H9 (cell line): Measurements from ENCODE around the gene COMMD10. TPM values are rescaled to one million over a fixed set of nuclear protein-coding genes. Genes with fewer than 3 reads are reported as not detected.

Experiments
- DNase-seq: peaks from one replicate; pipeline ENCODE4 v3.0.0-alpha.2; 2017
- H2AFZ ChIP-seq: one replicate; pipeline ENCODE4 v1.6.1; 2013; ENCODE audit warnings: mild to moderate bottlenecking, low read length, control low read depth, moderate library complexity
- H2AK5ac ChIP-seq: 2 replicates; pipeline ENCODE4 v1.6.1; 2013; ENCODE audit warnings: low read length, control low read depth, mixed read lengths; ENCODE audit not compliant: insufficient read length
- H2BK120ac ChIP-seq: one replicate; pipeline ENCODE4 v1.6.1; 2013; ENCODE audit warnings: low read depth, mild to moderate bottlenecking, low read length, control low read depth, inconsistent platforms; ENCODE audit not compliant: poor library complexity, severe bottlenecking
- H2BK12ac ChIP-seq: 2 replicates; pipeline ENCODE4 v1.6.1; 2013; ENCODE audit warnings: low read length, control low read depth, mixed read lengths, low read depth; ENCODE audit not compliant: insufficient read length
- H2BK15ac ChIP-seq: 2 replicates; pipeline ENCODE4 v1.6.1; 2013; ENCODE audit warnings: low read depth, low read length, control low read depth
- H2BK20ac ChIP-seq: one replicate; pipeline ENCODE4 v1.6.1; 2013; ENCODE audit warnings: low read depth, mild to moderate bottlenecking, low read length, control low read depth, inconsistent platforms; ENCODE audit not compliant: poor library complexity, severe bottlenecking
- H2BK5ac ChIP-seq: 2 replicates; pipeline ENCODE4 v1.6.1; 2013; ENCODE audit warnings: low read length, control low read depth, mixed read lengths; ENCODE audit not compliant: insufficient read length
- H3K14ac ChIP-seq: 2 replicates; pipeline ENCODE4 v1.6.1; 2013; ENCODE audit warnings: low read length, control low read depth; ENCODE audit not compliant: insufficient read depth
- H3K18ac ChIP-seq: 2 replicates; pipeline ENCODE4 v1.6.1; 2013; ENCODE audit warnings: low read depth, mild to moderate bottlenecking, mixed read lengths, low read length, control low read depth; ENCODE audit not compliant: insufficient read length
- H3K23ac ChIP-seq: 2 replicates; pipeline ENCODE4 v1.6.1; 2013; ENCODE audit warnings: low read length, control low read depth, mixed read lengths, low read depth; ENCODE audit not compliant: insufficient read length
- H3K23me2 ChIP-seq: 2 replicates; pipeline ENCODE4 v1.6.1; 2013; ENCODE audit warnings: low read depth, mild to moderate bottlenecking, mixed read lengths, low read length, control low read depth; ENCODE audit not compliant: insufficient read length, poor library complexity, severe bottlenecking
- H3K27ac ChIP-seq: 2 replicates; pipeline ENCODE4 v1.5.1; 2013; ENCODE audit warnings: low read length, control low read depth, mixed read lengths, low read depth; ENCODE audit not compliant: insufficient read length
- H3K27me3 ChIP-seq: 2 replicates; pipeline ENCODE4 v1.6.1; 2013; ENCODE audit warnings: low read length, control low read depth, inconsistent platforms; ENCODE audit not compliant: insufficient read depth
- H3K4ac ChIP-seq: 2 replicates; pipeline ENCODE4 v1.6.1; 2013; ENCODE audit warnings: low read depth, mild to moderate bottlenecking, control low read depth, inconsistent platforms, low read length, moderate library complexity
- H3K4me1 ChIP-seq: 2 replicates; pipeline ENCODE4 v1.6.1; 2013; ENCODE audit warnings: low read length, control low read depth, inconsistent platforms; ENCODE audit not compliant: insufficient read depth
- H3K4me2 ChIP-seq: 2 replicates; pipeline ENCODE4 v1.6.1; 2013; ENCODE audit warnings: low read length, control low read depth, mixed read lengths; ENCODE audit not compliant: insufficient read length, insufficient read depth
- H3K56ac ChIP-seq: 2 replicates; pipeline ENCODE4 v1.6.1; 2013; ENCODE audit warnings: low read depth, mild to moderate bottlenecking, mixed read lengths, low read length, control low read depth; ENCODE audit not compliant: insufficient read length
- H3K79me1 ChIP-seq: 2 replicates; pipeline ENCODE4 v1.6.1; 2013; ENCODE audit warnings: low read depth, mild to moderate bottlenecking, moderate library complexity, low read length, control low read depth, inconsistent platforms; ENCODE audit not compliant: insufficient read depth, poor library complexity, severe bottlenecking
- H3K79me2 ChIP-seq: 2 replicates; pipeline ENCODE4 v1.6.1; 2013; ENCODE audit warnings: low read length, control low read depth, inconsistent platforms; ENCODE audit not compliant: insufficient read depth
- H3K9ac ChIP-seq: 2 replicates; pipeline ENCODE4 v1.6.1; 2013; ENCODE audit warnings: low read length, control low read depth, mixed read lengths; ENCODE audit not compliant: insufficient read length; ENCODE audit errors: extremely low read depth
- H3K9me3 ChIP-seq: one replicate; pipeline ENCODE4 v1.6.1; 2013; ENCODE audit warnings: low read depth, low read length, inconsistent platforms; ENCODE audit not compliant: control insufficient read depth
- H3T11ph ChIP-seq: one replicate; pipeline ENCODE4 v1.6.1; 2013; ENCODE audit warnings: mild to moderate bottlenecking, low read length, control low read depth, inconsistent platforms
- H4K20me1 ChIP-seq: one replicate; pipeline ENCODE4 v1.6.1; 2013; ENCODE audit not compliant: control insufficient read depth, insufficient read length, insufficient read depth
- H4K5ac ChIP-seq: 2 replicates; pipeline ENCODE4 v1.6.1; 2013; ENCODE audit warnings: low read depth, mild to moderate bottlenecking, mixed read lengths, low read length, control low read depth; ENCODE audit not compliant: insufficient read length
- H4K8ac ChIP-seq: replicated peaks from 2 replicates; pipeline ENCODE4 v1.6.1; 2013; ENCODE audit warnings: low read length, control low read depth, mixed read lengths, low read depth; ENCODE audit not compliant: insufficient read length
- H4K91ac ChIP-seq: 2 replicates; pipeline ENCODE4 v1.6.1; 2013; ENCODE audit warnings: low read depth, mild to moderate bottlenecking, moderate library complexity, mixed read lengths, low read length, control low read depth; ENCODE audit not compliant: insufficient read length
- H3K27ac Mint-ChIP-seq, 3 experiments: 2 replicates in 2 of 3; 3 replicates in 1 of 3; pipeline ENCODE4 v1.8.0; 2020 to 2021; ENCODE audit warnings: mixed read lengths in 3 of 3, mild to moderate bottlenecking in 1 of 3, moderate library complexity in 1 of 3
- H3K27me3 Mint-ChIP-seq: 2 replicates; pipeline ENCODE4 v1.8.0; 2021; ENCODE audit warnings: low read depth, mild to moderate bottlenecking, moderate library complexity, mixed read lengths
- H3K36me3 Mint-ChIP-seq, 3 experiments: 2 replicates in 2 of 3; 3 replicates in 1 of 3; pipeline ENCODE4 v1.8.0; 2020 to 2021; ENCODE audit warnings: low read depth in 3 of 3, mixed read lengths in 3 of 3; ENCODE audit not compliant: insufficient read depth in 1 of 3
- H3K4me1 Mint-ChIP-seq, 2 experiments: 2 replicates each; pipeline ENCODE4 v1.8.0; 2020; ENCODE audit warnings: mixed read lengths in 2 of 2
- H3K4me3 Mint-ChIP-seq, 2 experiments: 2 replicates in 1 of 2; 3 replicates in 1 of 2; pipeline ENCODE4 v1.8.0; 2020 to 2021; ENCODE audit warnings: mild to moderate bottlenecking in 2 of 2, mixed read lengths in 2 of 2, moderate library complexity in 1 of 2
- H3K9me3 Mint-ChIP-seq, 2 experiments: 2 replicates in 1 of 2; 3 replicates in 1 of 2; pipeline ENCODE4 v1.8.0; 2020; ENCODE audit warnings: mild to moderate bottlenecking in 2 of 2, mixed read lengths in 2 of 2, moderate library complexity in 1 of 2
- CTCF ChIP-seq: fragments of 200-600 bp; sonication (generic); conservative IDR thresholded peaks from 3 replicates; pipeline ENCODE4 v1.8.0; 2021; ENCODE audit warnings: antibody characterized with exemption, mild to moderate bottlenecking
- WGBS: extraction: QIAGEN DNeasy Blood & Tissue Kit; methylation state at CpG from one replicate; pipeline ENCODE4 v1.1.7; 2013; ENCODE audit warnings: missing lambda C conversion rate, low lambda C conversion rate, mixed read lengths; ENCODE audit not compliant: insufficient read length; ENCODE audit errors: extremely low coverage; 5-methylcytosine and 5-hydroxymethylcytosine counted together
- total RNA-seq: library from RNA; stranded (reverse); gene quantifications from 2 replicates; pipeline ENCODE4 v1.2.1, GENCODE V29; 2021

The COMMD10 gene
- total RNA-seq, 1 experiment from 2014 or later = 33.9 TPM

GRCh38 chr5:116296335-116297072, 211.7 kb downstream of the COMMD10 start:
- Histone ChIP-seq H2AFZ (no peak overlapping the region), H2BK15ac (no peak overlapping the region), H3K4ac (no peak overlapping the region), H3K14ac (no peak overlapping the region), H3K9me3 (no peaks in the 10 kb centered on the region), H3K27ac (no peak overlapping the region), H3K4me1 (no peaks in the 10 kb centered on the region), H3T11ph (no peak overlapping the region), H4K8ac (no peak overlapping the region), H2BK120ac (no peak overlapping the region), H2BK12ac (no peak overlapping the region), H3K23ac (no peak overlapping the region), H4K20me1 (no peaks in the 10 kb centered on the region), H4K5ac (no peak overlapping the region), H3K27me3 (no peaks in the 10 kb centered on the region), H3K79me1 (no peaks in the 10 kb centered on the region), H3K9ac (no peak overlapping the region), H2BK5ac (no peak overlapping the region), H4K91ac (no peak overlapping the region), H3K79me2 (no peaks in the 10 kb centered on the region; the same call in 1 of the 2 replicates), H2AK5ac (no peak overlapping the region), H2BK20ac (no peak overlapping the region), H3K56ac (no peak overlapping the region), H3K23me2 (no peaks in the 10 kb centered on the region), H3K18ac (no peak overlapping the region), H3K4me2 (no peak overlapping the region)
- no CpG with 5 or more reads among the region's 4 CpGs for WGBS
- Mint-ChIP-seq H3K4me3 (no peak overlapping the region), H3K4me1 (peaks cover 3 to 10% of the 10 kb centered on the region in 2 experiments), H3K9me3 (no peaks in the 10 kb centered on the region), H3K27ac (no peak overlapping the region), H3K36me3 (peaks cover 3 to 9% (median 7%) of the 10 kb centered on the region in 3 experiments; a peak in 6 of 7 replicates), H3K27me3 (no peaks in the 10 kb centered on the region)
- no peak for DNase-seq
- no peak for TF ChIP-seq CTCF
